Astrocyte (in vitro differentiated cells and primary cell): ENCODE measurements around the gene PPP2R2C.

Source experiments
- EZH2 ChIP-seq: IDR thresholded peaks from 2 replicates; pipeline ENCODE4 v1.6.1; 2012; ENCODE audit warnings: mild to moderate bottlenecking, low read length, inconsistent platforms; ENCODE audit not compliant: insufficient read depth
- TF ChIP-seq, protein P1 (sequence below): IDR thresholded peaks from 2 replicates; pipeline ENCODE4 v1.5.1; 2011; ENCODE audit warnings: low read depth, mild to moderate bottlenecking, inconsistent platforms, low read length, moderate library complexity; ENCODE audit not compliant: insufficient read depth

DNA sequence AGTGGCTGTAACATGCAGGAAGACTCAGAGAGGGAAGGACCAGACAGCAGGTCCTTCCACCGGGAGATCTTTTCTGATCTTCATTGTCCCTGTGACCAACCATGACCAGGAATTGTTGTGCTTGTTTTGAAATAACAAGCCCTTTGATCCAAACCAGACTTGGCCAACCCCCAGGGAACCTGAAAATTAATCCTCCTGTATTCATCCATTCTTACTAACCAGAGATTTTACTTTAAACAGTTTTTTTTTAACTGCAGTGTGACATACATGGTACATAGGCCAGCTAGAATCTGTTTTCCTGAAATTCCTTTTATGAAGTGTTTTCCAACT lies 198.8 kb downstream of the PPP2R2C start:
- TF ChIP-seq, protein P1, sequence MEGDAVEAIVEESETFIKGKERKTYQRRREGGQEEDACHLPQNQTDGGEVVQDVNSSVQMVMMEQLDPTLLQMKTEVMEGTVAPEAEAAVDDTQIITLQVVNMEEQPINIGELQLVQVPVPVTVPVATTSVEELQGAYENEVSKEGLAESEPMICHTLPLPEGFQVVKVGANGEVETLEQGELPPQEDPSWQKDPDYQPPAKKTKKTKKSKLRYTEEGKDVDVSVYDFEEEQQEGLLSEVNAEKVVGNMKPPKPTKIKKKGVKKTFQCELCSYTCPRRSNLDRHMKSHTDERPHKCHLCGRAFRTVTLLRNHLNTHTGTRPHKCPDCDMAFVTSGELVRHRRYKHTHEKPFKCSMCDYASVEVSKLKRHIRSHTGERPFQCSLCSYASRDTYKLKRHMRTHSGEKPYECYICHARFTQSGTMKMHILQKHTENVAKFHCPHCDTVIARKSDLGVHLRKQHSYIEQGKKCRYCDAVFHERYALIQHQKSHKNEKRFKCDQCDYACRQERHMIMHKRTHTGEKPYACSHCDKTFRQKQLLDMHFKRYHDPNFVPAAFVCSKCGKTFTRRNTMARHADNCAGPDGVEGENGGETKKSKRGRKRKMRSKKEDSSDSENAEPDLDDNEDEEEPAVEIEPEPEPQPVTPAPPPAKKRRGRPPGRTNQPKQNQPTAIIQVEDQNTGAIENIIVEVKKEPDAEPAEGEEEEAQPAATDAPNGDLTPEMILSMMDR: no peak
- no peak for TF ChIP-seq EZH2
